ENCODE data around the gene TSPAN31.
A peak's percentile ranks its signal among the peaks of the same experiment; 100 is the strongest.

The TSPAN31 gene

DNA sequence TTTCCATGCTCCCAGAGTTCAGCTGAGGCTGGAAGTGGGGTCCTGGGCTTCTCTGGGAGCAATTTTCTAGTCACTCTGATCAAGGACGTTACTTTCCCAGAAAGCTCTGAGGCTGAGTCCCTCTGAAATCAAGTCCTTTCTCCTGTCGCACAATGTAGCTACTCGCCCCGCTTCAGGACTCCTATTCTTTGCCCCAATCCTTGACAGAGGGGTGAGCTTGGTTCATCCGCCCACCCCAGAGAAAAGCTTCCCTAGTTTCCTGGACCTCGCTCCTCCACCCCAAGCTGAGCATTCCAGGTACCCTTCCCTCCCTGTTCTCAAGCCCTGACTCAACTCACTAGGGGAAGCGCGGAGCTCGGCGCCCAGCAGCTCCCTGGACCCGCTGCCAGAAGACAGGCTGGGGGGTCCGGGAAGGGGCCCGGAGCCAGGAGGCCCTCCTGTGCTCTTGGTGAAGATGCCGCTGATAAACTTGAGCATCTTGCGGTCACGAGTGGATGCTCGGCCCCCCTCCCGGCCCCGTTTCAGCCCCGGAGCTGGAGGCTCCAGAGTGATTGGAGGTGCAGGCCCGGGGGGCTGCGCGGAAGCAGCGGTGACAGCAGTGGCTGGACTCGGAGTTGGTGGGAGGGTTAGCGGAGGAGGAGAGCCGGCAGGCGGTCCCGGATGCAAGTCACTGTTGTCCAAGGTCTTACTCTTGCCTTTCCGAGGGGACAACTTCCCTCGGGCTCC is 7.9 kb upstream of the TSPAN31 start:
- no peak for DNase-seq

DNA sequence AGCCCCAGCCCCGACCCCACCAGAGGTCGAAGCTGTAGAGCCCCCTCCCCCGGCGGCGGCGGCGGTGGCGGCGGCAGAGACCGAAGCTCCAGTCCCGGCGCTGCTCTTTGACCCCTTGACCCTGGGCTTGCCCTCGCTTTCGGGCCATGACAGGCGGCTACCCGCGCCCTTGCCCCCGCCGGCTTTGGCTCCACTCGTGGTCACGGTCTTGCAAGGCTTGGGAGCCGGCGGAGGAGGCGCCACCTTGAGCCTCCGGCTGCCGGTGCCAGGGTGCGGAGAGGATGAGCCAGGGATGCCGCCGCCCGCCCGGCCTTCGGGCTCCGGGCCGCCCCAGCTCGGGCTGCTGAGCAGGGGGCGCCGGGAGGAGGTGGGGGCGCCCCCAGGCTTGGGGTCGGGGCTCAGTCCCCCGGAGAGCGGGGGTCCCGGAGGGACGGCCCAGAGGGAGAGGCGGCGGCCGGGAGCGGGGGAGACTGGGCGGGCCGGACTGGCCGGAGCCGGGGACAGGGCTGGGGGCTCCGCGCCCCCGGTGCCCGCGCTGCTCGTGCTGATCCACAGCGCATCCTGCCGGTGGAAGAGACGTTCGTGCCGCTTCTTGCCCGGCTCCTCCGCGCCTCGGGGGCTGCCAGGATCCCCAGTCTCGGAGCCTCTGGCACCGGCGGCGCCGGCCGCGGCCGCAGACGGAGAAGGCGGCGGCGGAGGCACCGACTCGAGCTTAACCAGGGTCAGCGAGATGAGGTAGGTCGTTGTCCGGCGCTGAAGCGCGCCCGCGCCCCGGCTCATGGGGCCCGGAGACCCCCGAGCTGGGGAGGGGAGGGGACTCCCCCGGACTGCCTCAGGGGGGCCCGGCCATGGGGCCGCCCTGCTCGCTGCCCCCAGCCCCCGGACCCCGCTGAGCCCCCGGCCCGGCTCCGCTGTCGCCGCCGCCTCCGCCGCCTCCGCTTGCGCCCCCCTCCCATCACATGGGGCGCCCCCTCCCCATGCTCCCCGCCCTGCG is 7.1 kb upstream of the TSPAN31 start:
- no peak for DNase-seq

DNA sequence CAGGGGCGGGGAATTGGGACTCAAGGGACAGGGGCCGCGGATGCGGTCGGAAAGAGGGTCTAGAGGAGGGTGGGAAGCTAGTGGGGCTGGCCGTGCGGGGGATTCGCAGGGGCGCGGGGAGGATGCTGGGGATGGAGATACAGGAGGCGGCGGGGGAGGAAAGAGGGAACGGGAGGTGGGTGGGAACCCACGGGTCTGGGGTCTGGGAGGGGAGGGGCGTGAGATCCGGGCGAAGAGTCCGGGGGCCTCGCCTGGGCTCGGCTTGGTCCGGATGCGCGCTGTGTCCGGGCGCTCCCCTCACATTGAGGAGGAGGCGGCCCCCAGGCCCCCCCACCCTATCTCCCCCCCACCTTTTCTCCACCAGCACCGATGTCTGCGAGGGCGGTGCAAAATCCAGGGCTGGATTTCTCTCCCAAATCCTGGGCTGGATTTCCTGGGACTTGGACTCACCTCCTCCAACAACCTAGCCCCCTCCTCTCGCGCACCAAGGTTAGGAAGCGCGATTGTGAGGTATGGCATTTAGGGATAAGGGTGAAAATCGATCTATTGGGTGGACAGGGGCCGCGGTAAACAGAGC is 6.1 kb upstream of the TSPAN31 start, which contains the start of gene AGAP2:
AGAP2 (minus strand) TSS at position 82 of the 577 bp plus-strand sequence. CDS start 496 bp downstream, outside the sequence.
- DNase-seq: no peak

DNA sequence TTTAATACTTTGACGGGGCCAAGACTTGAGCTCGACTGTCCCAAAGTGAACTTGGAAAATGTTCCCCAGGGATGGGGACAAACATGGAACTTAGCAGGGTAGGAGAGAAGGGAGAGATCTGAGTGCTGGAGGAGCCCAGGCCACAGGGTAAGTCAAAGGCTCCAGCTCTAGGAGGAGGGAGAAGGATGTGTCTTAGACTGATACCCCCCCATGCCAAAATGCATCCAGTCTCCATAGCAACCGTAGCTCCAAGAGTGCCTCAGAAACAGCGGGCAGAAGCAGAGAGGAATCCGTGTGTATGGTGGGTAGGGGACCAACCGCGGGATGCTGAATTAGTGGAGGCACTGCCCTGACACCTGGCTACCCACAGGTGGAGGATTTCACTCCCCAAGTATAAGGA is 5.5 kb upstream of the TSPAN31 start:
- DNase-seq: no peak

DNA sequence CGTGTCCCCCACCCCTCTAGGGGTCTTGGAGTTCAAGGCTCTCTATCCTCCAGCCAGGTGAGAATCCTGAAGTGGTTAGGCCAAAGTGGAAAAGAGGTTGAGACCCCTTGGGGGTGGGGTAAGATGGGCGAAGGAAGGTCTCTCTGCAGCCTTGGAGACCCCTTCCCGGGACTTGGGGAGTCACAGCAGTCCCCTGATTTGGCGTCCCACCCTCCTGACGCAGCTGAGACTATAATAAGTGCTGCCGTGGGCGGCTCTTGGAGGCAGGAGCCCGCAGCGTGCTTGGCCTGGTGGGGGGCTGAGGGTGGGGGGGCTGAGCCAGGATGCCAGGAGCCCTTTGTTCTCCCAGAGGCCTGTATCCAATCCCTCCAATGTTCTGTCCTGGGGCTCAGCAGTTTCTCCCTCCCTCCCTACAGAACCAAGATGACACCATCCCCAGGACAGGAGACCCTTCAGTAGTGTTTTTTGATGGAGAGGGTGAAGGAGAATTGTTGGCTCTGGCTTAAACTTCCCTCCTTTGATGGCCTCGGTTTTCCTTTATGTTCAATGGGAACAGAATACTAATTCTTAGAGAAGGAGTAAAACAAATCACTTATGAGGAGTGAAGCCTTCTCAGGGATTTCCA is 4.8 kb upstream of the TSPAN31 start:
- no peak for DNase-seq

DNA sequence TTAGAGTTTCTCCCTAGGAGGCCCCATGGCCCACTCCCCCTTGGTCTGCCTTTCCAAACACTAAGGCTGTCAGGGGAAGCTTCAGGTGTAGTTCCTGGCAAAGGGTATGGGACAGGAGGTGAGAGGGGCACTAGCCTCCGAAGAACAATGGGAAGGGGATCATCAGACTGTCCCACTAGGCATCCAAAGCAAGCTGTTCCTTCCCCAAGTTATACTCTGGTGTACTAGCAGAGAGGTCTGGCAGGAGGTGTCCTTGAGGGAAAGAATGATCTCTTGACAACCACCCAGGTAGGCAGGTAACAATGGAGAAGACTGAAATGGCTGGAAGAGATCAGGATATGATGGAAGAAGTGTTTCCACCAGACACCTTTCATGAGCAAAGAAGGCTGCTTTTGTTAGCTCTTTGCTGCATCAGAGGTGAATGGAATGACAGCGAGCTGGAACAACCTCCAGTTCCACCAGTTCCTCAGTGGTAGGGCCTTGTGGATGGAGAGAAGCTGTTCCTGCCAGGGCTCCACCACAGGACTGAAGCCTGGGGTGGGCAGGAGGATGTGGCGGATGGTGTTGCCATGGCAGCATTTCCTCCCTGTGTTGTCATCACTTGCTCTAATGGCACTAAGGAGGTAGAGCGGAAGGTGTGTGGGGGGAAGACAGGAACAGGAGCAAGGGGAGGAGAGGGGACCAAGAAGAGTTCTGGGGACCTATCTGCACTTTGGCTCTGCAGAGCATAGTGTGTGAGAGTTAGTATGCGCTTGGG is 4.0 kb upstream of the TSPAN31 start:
- peak; percentile 56 to 57 for DNase-seq

DNA sequence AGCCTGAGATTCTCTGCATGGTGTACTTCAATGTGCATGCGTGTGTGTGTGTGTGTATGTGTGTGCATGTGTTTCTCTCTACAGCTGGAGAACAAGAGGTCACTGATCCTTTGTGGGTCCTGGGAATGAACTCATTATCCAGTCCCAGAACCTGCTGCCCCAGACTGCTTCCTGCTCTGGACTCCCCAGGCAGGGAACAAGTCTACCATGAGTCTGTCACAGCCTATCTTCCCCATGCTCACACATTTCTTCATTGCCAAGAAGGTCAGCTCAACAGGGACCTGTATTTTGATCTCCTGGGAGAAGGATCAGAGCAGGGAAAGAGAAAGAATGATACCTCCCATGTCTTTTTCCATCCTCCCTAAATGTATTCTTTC is 3.4 kb upstream of the TSPAN31 start:
- DNase-seq: no peak

DNA sequence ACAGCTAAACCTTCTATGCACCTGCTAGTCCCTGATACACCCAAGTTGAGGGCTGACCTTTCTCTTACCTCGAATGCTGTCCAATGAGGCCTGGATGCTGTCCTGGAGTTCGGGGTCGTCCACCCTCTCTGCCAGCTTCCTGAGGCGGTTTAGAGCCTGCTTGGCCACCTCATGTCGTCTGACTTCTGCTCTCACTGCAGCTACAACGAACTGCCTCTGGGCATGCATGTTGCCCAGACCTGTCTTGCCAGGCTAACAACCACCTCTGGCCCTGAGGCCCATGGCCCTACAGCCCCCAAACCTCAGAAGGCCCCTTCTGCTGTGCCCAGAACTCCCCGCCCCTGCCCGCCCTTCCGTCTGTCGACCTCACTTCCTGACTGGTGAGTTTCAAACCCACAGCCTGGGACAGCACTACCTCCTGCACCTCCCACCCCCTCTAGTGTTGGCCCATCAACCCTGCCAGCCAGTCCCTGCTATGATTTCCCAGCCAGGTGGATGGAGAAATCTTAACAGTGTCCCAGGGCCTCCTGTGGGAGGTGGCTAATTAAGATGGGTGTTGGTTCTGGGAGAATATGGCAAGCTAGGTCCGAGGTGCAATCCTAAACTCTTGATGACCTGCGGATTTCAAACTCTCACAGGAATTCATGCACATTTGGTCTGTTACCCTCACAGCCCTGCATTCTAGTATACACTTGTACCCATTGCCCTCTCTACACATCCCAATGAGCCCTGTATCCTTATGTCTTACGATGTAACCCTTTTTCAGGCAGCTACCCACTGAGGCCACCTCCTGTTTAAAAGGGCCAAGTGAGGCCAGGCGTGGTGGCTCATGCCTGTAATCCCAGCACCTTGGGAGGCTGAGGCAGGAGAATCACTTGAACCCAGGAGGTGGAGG is 2.7 kb upstream of the TSPAN31 start:
- peak; percentile 66 to 73 for DNase-seq

DNA sequence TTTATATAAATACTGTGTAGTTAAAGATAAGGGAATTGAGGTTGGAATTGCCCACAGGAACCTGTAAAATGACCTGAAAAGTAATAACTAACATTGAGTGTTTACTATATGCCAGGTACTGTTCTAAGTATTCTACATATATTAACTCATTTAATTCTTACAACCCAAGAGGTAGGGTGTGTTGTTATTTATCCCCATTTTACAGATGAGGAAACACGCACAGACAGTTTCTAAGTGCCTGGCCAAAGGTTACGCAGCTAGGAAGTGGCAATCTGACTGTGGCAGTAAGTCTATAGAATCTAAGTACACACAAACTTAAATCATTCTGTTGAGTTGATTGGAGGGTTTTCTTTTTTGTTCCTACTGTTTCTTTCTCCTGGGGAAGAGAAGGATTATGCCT is 1.1 kb upstream of the TSPAN31 start:
- DNase-seq: no peak

DNA sequence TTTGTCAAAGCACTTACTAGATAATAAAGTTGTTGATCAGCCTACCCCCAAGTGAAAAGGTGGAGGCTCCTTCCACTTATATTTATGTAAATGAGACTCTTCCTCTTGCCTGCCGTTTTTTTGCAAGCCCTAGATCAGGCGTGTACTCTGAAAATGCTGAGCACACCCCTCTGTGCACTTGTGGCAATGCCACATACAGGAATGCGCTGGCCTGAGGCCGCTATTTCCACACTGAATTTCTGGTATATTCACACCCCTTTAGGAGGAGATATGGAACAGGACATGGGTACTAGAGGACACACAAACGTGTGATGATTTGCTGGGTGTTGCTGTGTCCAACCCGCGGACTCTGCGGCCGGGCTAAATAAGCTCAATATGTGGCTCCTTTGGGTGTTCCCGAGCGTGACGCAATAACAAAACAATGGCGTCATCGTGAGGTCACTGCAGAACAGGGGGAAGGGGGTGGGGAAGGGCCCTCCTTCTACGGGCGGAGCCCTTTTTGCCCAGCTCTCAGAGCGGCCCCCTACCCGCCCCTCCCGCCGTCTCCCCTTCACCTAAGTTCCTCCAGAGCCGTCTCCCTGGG is 554 bp upstream of the TSPAN31 start:
- DNase-seq: peak; percentile 68 to 74

DNA sequence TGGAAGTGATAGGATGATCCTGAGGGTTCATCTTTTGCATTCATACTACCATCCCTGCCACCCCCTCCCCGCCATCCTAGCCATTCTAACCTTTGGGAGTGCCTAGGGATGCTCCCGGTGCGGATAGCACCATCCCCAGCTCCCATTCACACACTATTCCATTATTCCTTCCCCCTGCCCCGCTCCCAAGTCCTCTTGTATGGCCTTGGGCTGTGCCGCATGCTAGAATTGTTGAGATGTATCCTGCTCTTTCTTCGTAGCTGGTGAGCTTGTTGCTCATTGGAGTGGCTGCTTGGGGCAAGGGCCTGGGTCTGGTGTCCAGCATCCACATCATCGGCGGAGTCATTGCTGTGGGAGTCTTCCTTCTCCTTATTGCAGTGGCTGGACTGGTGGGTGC is 644 bp downstream of the TSPAN31 start:
- no peak for DNase-seq

DNA sequence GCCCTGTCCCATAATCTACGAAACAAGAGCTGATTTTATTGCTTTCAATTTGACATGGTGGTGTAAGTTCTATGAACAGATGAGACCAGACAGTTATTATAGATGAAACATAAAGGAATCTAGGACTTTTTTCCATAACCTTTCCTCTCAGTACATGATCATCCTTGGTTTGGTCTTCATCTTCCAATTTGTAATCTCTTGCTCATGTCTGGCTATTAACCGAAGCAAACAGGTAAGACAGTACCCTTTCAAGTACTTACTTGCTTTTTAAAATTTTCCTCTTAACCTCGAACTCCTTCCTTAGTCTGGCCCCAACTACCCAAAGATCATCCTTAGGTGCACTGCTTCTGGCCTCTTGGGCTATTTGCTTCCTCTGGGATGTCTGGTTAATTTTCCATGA is 1.2 kb downstream of the TSPAN31 start:
- DNase-seq: no peak

DNA sequence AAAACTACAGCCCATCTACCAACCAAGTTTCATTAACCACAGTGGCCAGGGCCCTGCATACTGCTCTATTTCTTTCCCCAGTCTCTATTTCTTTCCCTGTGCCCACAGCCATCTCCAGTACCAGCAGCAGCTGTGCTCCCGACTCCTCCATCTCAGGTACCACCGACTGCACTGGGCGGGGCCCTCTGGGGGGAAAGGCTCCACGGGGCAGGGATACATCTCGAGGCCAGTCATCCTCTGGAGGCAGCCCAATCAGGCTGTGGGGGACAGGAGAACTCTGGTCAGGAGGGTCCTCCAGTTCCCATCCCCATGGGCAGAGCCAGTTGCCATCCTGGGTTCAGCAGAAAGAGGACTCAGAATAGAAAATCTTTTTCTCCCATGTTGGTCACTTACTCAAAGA is 4.2 kb downstream of the TSPAN31 start:
- DNase-seq: no peak

DNA sequence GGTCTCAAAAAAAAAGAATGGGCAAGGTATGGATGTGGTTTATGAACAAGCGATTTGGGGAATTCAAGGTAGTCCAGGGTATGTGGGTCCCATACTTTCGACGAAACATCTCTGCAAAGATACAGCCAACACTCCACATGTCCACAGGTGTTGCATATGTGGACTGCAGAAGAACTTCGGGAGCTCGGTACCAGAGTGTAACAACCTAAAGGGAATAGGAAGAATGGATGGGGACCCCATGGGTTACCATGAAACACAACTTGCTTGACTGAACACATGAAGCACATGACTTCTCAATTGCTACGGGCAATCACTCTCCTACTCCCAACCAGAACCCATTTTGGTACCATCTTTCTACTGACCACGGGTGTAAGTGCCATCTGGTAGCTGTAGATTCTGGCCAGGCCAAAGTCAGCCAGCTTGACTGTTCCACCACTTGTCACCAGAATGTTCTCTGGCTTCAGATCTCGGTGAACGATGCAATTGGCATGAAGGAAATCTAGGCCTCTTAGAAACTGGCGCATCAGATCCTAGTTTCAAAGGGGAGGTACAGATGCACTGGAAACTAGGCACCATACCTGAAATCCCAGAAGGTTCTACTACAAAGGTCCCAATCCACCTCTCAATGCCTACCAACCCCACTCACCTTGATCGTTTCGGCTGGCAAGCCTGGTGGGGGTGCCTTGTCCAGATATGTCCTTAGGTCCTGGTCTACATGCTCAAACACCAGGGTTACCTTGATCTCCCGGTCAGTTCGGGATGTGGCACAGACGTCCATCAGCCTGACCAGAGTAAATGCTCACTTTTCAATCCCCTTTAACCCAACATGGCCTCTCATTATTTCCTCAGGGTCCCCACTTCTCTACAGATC is 6.0 kb downstream of the TSPAN31 start:
- no peak for DNase-seq

DNA sequence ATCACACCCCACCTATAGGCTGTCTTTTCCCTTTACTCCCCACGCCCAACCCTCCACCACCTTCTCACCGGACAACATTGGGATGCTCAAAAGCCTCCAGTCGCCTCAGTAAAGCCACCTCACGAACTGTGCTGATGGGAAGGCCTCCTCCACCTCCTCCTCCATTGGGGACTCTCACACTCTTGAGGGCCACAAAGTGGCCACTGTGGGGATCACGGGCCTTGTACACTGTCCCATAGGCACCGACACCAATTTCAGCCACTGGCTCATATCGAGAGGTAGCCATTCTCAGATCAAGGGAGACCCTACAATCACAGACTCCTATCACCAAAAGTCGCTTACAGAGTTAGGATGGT is 6.6 kb downstream of the TSPAN31 start:
- no peak for DNase-seq

DNA sequence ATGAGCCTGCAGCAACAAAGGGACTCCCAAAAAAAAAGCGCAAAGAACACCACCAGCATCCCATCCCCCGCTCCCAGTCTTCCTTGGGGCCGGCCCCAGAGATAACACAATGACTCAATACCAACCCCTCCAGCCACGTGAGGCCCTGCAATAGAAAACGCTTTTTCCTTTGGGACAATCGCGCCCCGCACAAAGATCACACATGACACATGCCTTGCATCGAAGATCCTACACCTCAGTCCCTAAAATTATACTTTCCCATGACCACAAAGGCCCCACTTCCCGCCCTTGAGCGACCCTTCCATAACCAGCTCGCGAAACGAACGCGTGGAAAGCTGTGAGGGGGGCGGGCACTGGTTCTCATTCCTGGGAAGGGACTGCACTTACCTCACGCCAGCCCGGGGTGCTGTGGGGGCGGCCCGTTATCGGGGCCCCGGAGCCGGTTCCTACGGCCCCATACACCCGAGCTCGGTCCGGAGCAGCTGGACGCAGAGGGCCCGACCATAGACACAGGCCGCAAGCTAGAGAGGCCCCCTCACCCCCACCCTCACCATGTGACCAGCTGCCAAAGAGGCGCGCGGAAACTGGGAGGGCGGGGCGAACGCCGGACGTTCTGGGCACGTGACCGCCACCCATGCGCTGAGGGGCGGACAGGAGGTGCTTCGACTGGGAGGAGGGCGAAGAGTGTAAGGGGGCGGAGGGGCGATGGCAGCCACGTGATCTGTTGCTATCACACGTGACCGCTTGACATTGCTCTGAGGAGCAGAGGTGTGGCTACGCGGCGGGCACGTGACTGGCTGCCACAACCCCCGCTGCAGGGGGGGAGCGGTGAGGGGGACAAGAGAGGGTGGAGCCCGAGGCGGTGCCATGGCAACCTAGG is 7.2 kb downstream of the TSPAN31 start, which contains the start of gene CDK4:
CDK4 (minus strand) TSS at position 523 of the 880 bp plus-strand sequence. CDS start 593 bp downstream, outside the sequence.
- peak; percentile 93 to 96 for DNase-seq

DNA sequence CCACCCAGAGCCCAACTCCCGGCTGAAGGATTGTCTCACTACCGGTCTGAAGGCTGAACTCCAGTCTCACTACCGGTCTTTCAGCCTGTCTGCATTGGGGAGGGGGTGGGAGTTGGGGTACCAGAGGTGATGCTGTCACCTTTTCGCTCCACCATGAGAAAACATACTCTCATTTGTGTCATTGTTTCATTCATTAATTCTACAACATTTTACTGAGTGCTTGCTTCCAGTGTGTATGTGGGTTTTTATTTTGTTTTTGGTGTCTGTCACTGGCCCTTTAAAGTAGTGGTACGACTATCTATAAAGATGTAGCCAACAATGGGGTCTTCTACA is 7.8 kb downstream of the TSPAN31 start:
- no peak for DNase-seq

DNA sequence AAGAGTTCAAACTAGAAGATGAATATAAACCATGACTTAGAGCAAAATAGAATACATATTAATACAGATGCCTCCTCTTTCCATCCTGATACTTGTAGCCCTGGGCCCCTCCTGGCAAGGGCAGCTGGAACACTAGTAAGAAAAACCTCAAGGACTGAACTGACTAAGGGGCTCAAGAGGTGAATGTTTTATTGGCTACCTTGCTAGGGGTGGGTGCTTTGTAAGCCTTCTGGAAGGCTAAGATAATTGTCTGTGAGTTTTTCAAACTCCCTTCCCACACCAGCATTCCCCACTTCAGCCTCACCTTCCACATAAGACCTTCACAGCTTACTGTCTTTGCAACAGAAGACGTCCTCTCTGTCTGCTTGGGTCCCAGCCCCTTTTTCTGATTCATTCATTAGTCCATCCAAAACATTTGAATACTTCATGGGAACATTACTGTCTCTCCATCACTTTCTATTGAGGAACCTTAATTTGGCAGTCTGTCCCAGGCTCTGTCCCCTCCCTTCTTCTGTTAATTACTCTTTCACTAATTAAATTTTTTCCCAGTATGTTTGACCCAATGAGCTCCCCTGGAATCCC is 9.0 kb downstream of the TSPAN31 start:
- DNase-seq: no peak
